HCT116 (cell line): Measurements from ENCODE around the gene RAP1A.

Experiments
- POLR2A ChIP-seq: IDR thresholded peaks from 2 replicates; pipeline ENCODE4 v1.7.0; 2011; ENCODE audit warnings: borderline replicate concordance; ENCODE audit not compliant: insufficient read depth, insufficient read length; ENCODE audit errors: extremely low read depth
- POLR2AphosphoS5 ChIP-seq: IDR thresholded peaks from 2 replicates; pipeline ENCODE4 v1.6.1; 2011; ENCODE audit warnings: mild to moderate bottlenecking, low read depth, low read length, moderate library complexity

- TF ChIP-seq POLR2AphosphoS5 (no peak), POLR2A (no peak)
Measured at GRCh38 chr1:111618081-111618480, 1.5 kb upstream of the RAP1A start.
